Immature natural killer cell (primary cell): ENCODE measurements around the gene PALM2AKAP2. TPM values are rescaled to one million over a fixed set of nuclear protein-coding genes. Genes with fewer than 3 reads are reported as not detected.

Source experiments
- DNase-seq, 3 donors: peaks; one replicate each; pipeline ENCODE4 v3.0.0; 2022; ENCODE audit warnings: mixed read lengths in 1 of 3
- H3K27ac Mint-ChIP-seq, 6 donors: one replicate each; pipeline ENCODE4 v1.8.0; 2020; ENCODE audit warnings: mixed read lengths in 6 of 6, mild to moderate bottlenecking in 5 of 6, inconsistent platforms in 4 of 6, moderate library complexity in 3 of 6
- H3K27me3 Mint-ChIP-seq, 3 donors: one replicate each; pipeline ENCODE4 v1.8.0; 2020 to 2021; ENCODE audit warnings: low read depth in 3 of 3, mild to moderate bottlenecking in 3 of 3, mixed read lengths in 3 of 3, moderate library complexity in 3 of 3, inconsistent platforms in 1 of 3
- H3K36me3 Mint-ChIP-seq, 3 donors: one replicate each; pipeline ENCODE4 v1.8.0; 2020; ENCODE audit warnings: mixed read lengths in 3 of 3, inconsistent platforms in 2 of 3, mild to moderate bottlenecking in 2 of 3
- H3K4me1 Mint-ChIP-seq, 2 donors: one replicate each; pipeline ENCODE4 v1.8.0; 2020; ENCODE audit warnings: inconsistent platforms in 2 of 2, mild to moderate bottlenecking in 2 of 2, mixed read lengths in 2 of 2, moderate library complexity in 1 of 2
- H3K4me3 Mint-ChIP-seq, 5 donors: one replicate each; pipeline ENCODE4 v1.8.0; 2020; ENCODE audit warnings: mild to moderate bottlenecking in 5 of 5, mixed read lengths in 5 of 5, inconsistent platforms in 3 of 5, moderate library complexity in 3 of 5
- H3K9me3 Mint-ChIP-seq, 6 donors: one replicate each; pipeline ENCODE4 v1.8.0; 2020; ENCODE audit warnings: mild to moderate bottlenecking in 6 of 6, mixed read lengths in 6 of 6, inconsistent platforms in 4 of 6, moderate library complexity in 3 of 6
- polyA plus RNA-seq, 3 donors: library from polyadenylated mRNA; unstranded; fragments of 300-500 nt; fragmentation: Illumina TruSeq; gene quantifications; one replicate each; pipeline ENCODE4 v1.2.3, GENCODE V29; 2021

PALM2AKAP2 gene
- polyA plus RNA-seq, 3 donors from 2014 or later: not detected

DNA sequence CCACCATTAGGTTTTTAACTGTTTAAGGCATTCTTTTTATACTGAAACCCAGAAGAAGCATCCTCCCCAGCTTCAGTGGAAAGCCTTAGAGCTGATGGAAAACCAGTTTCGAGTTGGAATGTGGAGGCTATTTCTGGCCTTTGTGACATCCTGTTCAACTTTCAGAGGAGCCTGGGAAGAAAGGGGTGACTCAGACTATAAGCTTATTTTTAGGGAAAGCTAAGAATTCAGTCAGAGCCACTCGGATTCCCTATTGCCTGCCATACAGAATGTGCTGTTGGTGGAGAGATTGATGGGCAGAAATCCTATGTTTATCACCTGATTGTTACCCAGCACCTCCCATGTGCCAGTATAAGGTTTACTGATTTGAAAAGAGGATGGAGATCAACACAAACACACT is 19.8 kb downstream of the PALM2AKAP2 start:
- H3K4me3 Mint-ChIP-seq: no peak overlapping the region
- no peak for DNase-seq
- peaks cover 0 to 6% (median 4%) of the 10 kb centered on the region in 3 donors for H3K27me3 Mint-ChIP-seq
- H3K4me1 Mint-ChIP-seq: no peaks in the 10 kb centered on the region
- H3K27ac Mint-ChIP-seq: no peak overlapping the region
- H3K36me3 Mint-ChIP-seq: no peaks in the 10 kb centered on the region
- H3K9me3 Mint-ChIP-seq: peaks cover 0 to 2% (median 0%) of the 10 kb centered on the region in 6 donors

DNA sequence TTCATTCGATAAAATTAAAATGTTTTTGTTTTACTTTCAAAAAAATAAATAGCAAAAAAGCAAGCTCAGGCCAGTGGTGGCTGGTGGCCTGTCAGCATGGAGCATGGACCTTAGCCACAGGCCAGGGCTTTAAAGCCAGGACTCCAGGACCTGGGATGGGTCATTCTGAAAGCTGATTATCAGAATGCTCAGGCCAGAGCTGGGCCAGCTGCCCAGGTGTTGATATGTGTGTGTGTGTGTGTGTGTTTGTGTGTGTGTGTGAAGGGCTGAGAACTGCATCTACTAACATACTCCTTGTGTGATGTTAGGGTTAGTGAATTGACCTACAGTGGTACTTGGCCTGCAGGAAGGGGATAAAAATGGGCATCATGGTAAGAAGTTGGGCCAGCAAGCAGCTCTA is 21.5 kb downstream of the PALM2AKAP2 start:
- no peak for DNase-seq
- peaks cover 0 to 6% (median 2%) of the 10 kb centered on the region in 3 donors for H3K27me3 Mint-ChIP-seq
- no peaks in the 10 kb centered on the region for H3K4me1 Mint-ChIP-seq
- no peak overlapping the region for H3K27ac Mint-ChIP-seq
- no peaks in the 10 kb centered on the region for H3K36me3 Mint-ChIP-seq
- peaks cover 0 to 4% (median 0%) of the 10 kb centered on the region in 6 donors for H3K9me3 Mint-ChIP-seq
- H3K4me3 Mint-ChIP-seq: no peak overlapping the region

DNA sequence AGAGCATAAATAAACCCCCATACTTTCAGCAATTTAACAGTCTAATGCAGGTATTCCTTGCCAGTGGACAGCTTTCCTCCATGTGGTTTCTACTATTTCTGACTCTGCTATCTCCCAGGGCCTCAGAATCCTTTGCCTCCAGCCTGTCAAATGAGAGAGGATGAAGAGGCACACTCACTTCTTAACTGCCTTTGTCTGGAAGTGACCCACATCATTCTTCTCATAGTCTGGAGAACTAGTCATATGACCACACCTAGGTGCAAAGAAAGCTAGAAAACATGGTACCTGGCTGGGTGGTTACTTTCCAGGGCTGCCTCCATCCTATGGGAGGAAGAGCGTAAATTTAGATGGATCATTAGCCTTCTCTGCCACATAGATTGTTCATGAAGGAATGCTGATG is 22.5 kb downstream of the PALM2AKAP2 start:
- DNase-seq: no peak
- H3K27me3 Mint-ChIP-seq: peaks cover 0 to 8% (median 2%) of the 10 kb centered on the region in 3 donors
- no peak overlapping the region for H3K4me3 Mint-ChIP-seq
- H3K36me3 Mint-ChIP-seq: no peaks in the 10 kb centered on the region
- peaks cover 0 to 4% (median under 1%) of the 10 kb centered on the region in 6 donors for H3K9me3 Mint-ChIP-seq
- no peak overlapping the region for H3K27ac Mint-ChIP-seq
- H3K4me1 Mint-ChIP-seq: no peaks in the 10 kb centered on the region

DNA sequence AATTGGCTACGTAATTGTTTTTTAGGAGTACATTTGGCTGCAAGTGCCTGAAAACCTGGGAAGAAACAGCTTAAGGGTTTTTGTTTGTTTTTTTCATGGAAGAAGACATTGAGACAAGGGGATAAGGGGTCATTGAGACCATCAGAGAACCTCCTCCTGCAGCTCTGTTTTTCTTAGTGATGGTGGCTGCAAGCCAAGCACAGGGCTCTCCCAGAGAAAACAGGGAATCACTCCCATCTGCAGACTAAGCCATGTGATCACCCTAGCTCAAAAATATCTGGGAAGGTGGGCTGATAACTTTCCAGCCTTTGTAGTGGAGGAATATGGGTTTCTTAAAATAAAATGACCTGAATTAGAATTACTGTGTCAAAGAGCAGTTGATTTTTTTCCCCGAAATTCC is 25.1 kb downstream of the PALM2AKAP2 start:
- H3K36me3 Mint-ChIP-seq: no peaks in the 10 kb centered on the region
- H3K4me3 Mint-ChIP-seq: no peak overlapping the region
- peaks cover 0 to 11% (median 4%) of the 10 kb centered on the region in 6 donors for H3K9me3 Mint-ChIP-seq
- H3K4me1 Mint-ChIP-seq: no peaks in the 10 kb centered on the region
- no peak overlapping the region for H3K27ac Mint-ChIP-seq
- H3K27me3 Mint-ChIP-seq: peaks cover 0 to 4% (median 0%) of the 10 kb centered on the region in 3 donors
- no peak for DNase-seq

DNA sequence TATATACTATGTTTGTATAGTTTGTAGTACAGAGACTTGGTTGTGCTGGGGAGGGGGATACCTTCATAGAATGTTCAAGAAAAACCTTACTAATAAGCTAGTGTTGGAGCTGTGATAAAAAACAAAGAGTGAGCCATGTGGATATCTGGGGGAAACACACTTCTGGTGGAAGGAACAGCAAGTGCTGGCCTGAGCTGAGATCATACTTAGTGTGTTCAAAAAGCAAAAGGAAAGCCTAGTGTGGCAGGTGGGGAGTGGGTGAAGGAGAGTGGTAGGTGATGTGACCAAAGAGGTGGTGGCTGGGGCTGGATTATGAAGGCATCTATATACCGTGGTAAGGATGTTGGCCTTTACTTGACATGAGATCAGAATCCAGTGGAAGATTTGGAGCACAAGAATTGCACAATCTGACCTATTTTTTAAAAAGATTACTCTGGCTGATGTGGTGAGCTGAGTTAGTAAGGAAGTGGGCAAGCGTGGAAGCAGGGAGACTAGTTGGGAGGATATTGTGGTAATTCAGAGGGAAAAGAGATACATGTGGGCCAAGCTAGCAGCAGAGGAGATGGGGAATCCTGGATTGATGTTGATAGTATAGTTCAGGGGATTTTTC is 26.6 kb downstream of the PALM2AKAP2 start:
- no peak for DNase-seq
- peaks cover 0 to 11% (median 6%) of the 10 kb centered on the region in 6 donors for H3K9me3 Mint-ChIP-seq
- no peak overlapping the region for H3K27ac Mint-ChIP-seq
- no peaks in the 10 kb centered on the region for H3K4me1 Mint-ChIP-seq
- no peak overlapping the region for H3K4me3 Mint-ChIP-seq
- no peaks in the 10 kb centered on the region for H3K36me3 Mint-ChIP-seq
- H3K27me3 Mint-ChIP-seq: peaks cover 2 to 7% (median 4%) of the 10 kb centered on the region in 3 donors

DNA sequence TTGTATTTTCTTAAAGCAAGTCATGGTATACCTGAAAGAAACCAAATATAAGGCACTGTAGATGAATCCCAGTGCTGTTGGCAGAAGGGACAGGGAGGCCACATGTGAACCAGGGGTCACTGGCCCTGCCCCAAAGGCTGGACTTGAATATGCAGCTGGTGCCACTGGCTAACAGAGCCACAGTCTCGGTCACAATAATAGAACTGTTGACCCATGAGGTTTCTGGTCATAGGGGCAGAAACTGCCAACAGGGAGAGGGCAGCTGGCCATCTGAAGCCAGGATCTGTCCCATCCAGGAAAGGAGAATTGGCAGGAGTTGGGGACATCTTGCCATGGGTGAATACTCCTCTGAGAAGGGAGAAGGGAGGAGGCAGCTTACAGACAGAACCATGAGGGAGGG is 31.9 kb downstream of the PALM2AKAP2 start:
- Mint-ChIP-seq H3K4me3 (no peak overlapping the region), H3K9me3 (peaks cover 0 to 11% (median 5%) of the 10 kb centered on the region in 6 donors), H3K36me3 (no peaks in the 10 kb centered on the region), H3K4me1 (peaks cover 10 to 12% of the 10 kb centered on the region in 2 donors), H3K27me3 (peaks cover 2 to 4% (median 4%) of the 10 kb centered on the region in 3 donors), H3K27ac (no peak overlapping the region)
- no peak for DNase-seq

DNA sequence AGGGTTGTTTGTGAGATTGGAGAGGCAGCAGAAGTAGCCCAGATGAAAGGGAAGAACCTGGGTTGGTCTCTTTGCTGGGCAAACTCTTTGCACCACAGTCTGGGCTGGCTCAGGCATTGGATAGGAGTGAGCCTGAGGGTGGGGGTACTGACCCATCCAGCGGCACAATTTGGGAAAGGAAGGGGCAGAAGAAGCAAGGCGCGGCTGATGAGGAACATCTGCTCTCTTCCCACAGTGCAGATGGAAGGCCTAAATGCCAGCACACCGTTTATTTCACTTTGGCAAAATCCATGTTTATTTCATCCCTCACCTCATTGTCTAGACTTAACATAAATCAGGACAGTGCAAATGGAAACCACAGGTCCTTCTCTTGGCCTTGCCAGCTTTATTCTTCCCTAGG is 32.3 kb downstream of the PALM2AKAP2 start:
- H3K4me1 Mint-ChIP-seq: peaks cover 10 to 12% of the 10 kb centered on the region in 2 donors
- no peak overlapping the region for H3K27ac Mint-ChIP-seq
- no peaks in the 10 kb centered on the region for H3K36me3 Mint-ChIP-seq
- DNase-seq: no peak
- H3K27me3 Mint-ChIP-seq: peaks cover 2 to 4% (median 3%) of the 10 kb centered on the region in 3 donors
- H3K4me3 Mint-ChIP-seq: no peak overlapping the region
- peaks cover 0 to 11% (median 4%) of the 10 kb centered on the region in 6 donors for H3K9me3 Mint-ChIP-seq

DNA sequence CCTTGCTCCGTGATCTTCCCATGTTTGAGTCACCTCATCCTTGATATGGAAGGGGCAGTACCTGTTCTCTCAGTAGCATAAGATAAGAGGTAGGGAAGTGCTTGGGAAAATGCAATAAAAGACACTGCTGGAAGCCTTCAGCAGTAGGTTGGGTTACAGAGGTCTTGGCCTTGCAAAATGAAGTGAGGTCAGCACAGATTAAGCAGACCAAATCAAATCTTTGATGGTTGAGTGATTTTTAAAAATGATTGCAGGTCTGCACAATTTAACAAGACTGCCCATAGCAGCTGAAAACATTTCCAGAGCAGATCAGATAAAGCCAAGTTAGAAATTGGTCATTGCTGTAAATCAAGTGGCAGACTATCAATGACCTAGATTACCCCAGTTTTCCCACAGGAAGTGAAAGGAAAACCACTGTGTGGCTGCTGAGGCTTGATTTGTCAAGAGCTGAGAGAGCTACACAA is 32.9 kb downstream of the PALM2AKAP2 start:
- no peak for DNase-seq
- H3K4me3 Mint-ChIP-seq: no peak overlapping the region
- no peaks in the 10 kb centered on the region for H3K36me3 Mint-ChIP-seq
- H3K4me1 Mint-ChIP-seq: peaks cover 10 to 12% of the 10 kb centered on the region in 2 donors
- H3K27me3 Mint-ChIP-seq: peaks cover 2 to 4% (median 3%) of the 10 kb centered on the region in 3 donors
- peaks cover 0 to 10% (median 4%) of the 10 kb centered on the region in 6 donors for H3K9me3 Mint-ChIP-seq
- H3K27ac Mint-ChIP-seq: no peak overlapping the region

DNA sequence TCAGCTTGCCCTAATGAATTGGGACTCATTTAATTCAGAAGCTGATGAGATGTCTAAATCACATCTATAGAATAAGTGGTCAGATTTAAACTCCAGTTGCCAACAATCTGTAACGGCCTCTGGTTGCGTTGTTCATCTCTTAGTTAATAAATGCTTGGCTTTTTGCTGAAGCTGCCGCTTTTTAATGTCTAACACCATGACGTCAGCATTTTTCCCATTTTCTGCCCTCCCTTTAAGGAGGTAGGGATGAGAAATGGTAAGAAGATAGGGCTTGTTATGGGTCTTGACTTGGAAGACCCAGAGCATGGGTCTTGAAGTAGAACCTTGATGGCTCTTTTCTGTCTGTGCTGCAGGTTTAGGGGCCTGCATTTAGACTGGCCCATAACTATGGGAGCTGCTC is 33.3 kb downstream of the PALM2AKAP2 start:
- H3K4me3 Mint-ChIP-seq: no peak overlapping the region
- no peak overlapping the region for H3K27ac Mint-ChIP-seq
- H3K4me1 Mint-ChIP-seq: peaks cover 10 to 12% of the 10 kb centered on the region in 2 donors
- H3K9me3 Mint-ChIP-seq: peaks cover 0 to 5% (median 2%) of the 10 kb centered on the region in 6 donors
- H3K27me3 Mint-ChIP-seq: peaks cover 2 to 4% (median 3%) of the 10 kb centered on the region in 3 donors
- H3K36me3 Mint-ChIP-seq: no peaks in the 10 kb centered on the region
- DNase-seq: no peak

DNA sequence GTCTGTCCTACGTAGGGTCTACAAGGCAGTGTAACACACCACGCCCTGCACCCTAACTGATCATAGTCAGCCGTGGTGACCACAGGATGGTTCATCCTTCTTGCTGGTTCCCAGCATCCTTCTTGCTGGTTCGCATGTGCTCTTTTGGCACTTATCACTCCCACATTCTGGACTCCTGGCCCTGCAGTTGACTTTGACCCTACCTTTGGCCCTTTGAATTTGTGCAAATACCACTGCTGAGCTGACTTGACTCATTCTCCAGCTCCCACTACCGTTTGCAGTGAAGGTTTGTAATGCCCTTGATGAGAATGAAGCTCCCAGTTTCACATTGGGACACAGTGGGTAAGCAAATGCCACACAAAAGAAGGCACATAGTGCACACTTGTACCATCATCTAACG is 33.8 kb downstream of the PALM2AKAP2 start:
- no peaks in the 10 kb centered on the region for H3K36me3 Mint-ChIP-seq
- H3K4me3 Mint-ChIP-seq: no peak overlapping the region
- no peak for DNase-seq
- peaks cover 10 to 12% of the 10 kb centered on the region in 2 donors for H3K4me1 Mint-ChIP-seq
- H3K27me3 Mint-ChIP-seq: peaks cover 2 to 4% (median 3%) of the 10 kb centered on the region in 3 donors
- H3K9me3 Mint-ChIP-seq: peaks cover 0 to 4% (median under 1%) of the 10 kb centered on the region in 6 donors
- H3K27ac Mint-ChIP-seq: no peak overlapping the region

DNA sequence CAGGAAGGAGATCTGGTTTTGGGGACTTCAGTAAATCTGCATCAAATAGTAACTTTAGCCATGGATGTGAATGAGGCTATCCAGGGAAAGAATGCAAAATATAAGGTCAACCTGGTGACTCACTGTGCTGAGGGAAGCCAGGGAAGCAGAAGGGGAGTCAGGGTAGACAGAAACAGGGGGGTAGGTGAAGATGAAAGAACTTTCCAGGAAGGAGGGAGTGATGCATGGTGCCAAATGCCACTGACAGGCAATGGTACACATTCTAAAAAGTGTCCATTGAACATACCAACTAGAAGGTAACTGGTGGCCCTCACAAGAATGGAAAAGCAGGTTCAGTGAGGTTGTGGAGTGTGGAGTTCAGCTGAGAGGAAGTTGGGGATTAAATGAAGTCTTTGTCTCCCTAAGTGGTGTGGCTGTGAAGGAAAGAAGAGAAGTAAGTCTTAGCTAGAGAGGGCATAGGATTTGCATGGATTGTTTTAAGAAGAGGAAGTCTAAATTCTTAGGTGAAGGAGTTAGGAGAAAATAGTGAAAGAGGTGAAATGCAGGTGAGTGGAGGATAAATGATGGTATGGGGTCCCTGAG is 35.5 kb downstream of the PALM2AKAP2 start:
- Mint-ChIP-seq H3K36me3 (no peaks in the 10 kb centered on the region), H3K4me3 (no peak overlapping the region), H3K9me3 (peaks cover 0 to 1% (median 0%) of the 10 kb centered on the region in 6 donors), H3K27ac (no peak overlapping the region), H3K4me1 (peaks cover 10 to 12% of the 10 kb centered on the region in 2 donors), H3K27me3 (peaks cover under 1 to 4% (median 2%) of the 10 kb centered on the region in 3 donors)
- no peak for DNase-seq

DNA sequence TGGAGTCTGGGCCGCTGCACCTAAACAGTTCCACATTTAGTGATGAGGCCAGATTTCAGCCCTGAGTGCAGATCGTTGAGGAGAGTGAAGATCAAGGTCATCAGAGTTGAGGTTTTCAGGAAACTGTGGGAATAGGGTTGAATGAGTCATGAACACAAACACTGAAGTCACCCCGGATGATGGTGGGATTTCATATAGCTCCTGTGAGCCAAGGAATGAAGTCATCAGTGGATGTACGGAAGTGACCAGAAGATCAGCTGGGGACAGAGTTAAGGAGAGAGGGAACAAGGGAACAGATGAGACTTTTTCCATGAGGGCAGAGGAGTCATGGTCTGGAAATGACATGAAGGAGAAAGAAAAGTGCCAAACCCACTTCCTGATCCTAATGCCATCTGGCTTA is 36.5 kb downstream of the PALM2AKAP2 start:
- H3K27ac Mint-ChIP-seq: no peak overlapping the region

DNA sequence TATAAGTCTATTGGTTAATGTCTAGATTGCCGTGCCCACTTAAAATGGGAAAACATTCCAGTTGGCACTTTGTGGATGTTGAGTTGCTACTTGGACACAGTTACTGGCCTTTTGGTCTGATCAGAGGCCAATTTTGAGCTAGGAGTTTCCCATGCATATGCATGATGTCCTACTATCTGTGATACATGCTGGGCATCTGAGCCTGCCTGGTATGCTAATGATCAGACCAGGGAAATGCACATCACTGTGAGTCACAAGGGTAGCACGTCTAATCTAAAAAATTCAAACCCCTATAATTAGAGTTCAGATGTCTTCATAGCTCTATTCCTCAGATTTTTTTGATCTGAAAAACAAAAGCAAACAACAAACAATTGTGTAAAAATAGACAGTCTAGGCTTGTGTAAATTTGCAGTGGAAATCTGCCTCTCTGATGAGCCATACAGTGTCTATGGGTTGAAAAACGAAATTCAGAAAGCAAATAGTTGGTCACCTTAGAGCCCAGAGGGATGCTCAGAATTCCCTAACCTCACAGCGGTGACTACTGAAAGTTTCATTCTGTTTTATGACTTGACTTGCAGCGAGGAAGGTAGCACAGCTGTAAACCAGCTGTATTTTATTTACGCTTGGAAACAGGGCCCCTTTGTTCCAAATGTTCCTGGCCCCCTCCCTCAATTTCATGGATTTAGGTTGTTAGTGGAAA is 37.3 kb downstream of the PALM2AKAP2 start:
- Mint-ChIP-seq H3K9me3 (no peaks in the 10 kb centered on the region), H3K27ac (no peak overlapping the region), H3K4me3 (no peak overlapping the region), H3K27me3 (peaks cover 0 to 4% (median 0%) of the 10 kb centered on the region in 3 donors), H3K36me3 (no peaks in the 10 kb centered on the region), H3K4me1 (peaks cover 8 to 9% of the 10 kb centered on the region in 2 donors)
- no peak for DNase-seq

More for the DNA sequence above, 36.5 kb downstream of the PALM2AKAP2 start:
- no peak overlapping the region for H3K4me3 Mint-ChIP-seq
- peaks cover 0 to 4% (median 0%) of the 10 kb centered on the region in 3 donors for H3K27me3 Mint-ChIP-seq
- DNase-seq: no peak
- H3K9me3 Mint-ChIP-seq: no peaks in the 10 kb centered on the region
- H3K36me3 Mint-ChIP-seq: no peaks in the 10 kb centered on the region
- peaks cover 10 to 12% of the 10 kb centered on the region in 2 donors for H3K4me1 Mint-ChIP-seq
